Measurements from ENCODE around the gene STX5.

The STX5 gene

GRCh38 chr11:62850911-62851806 is 19.3 kb upstream of the STX5 start:
- DNase-seq (ENCODE audit: low spot score) = no peak
- WGBS, 2 donors (ENCODE audit: extremely low coverage in 2 of 2, insufficient read length in 2 of 2, insufficient replicate concordance in 1 of 2) = no CpG with 5 or more reads among the region's 15 CpGs
- no peak overlapping the region for H3K4ac ChIP-seq (ENCODE audit: low read length)

GRCh38 chr11:62847767-62848314 is 16.0 kb upstream of the STX5 start:
- no peak overlapping the region for H2BK5ac ChIP-seq (ENCODE audit: low read length)
- H3K27ac ChIP-seq (replicated peaks; ENCODE audit: low read length) = no peak overlapping the region
- no peak overlapping the region for H3K9ac ChIP-seq (ENCODE audit: low read depth, low read length, poor library complexity)
- H2BK12ac ChIP-seq (ENCODE audit: low read length) = no peak overlapping the region
- H3K14ac ChIP-seq (ENCODE audit: low read length) = no peak overlapping the region
- no peak overlapping the region for H2AK5ac ChIP-seq (ENCODE audit: low read depth, low read length)
- no peak for DNase-seq (ENCODE audit: low spot score)
- H3K79me1 ChIP-seq (ENCODE audit: low read depth, low read length) = no peaks in the 10 kb centered on the region
- H3K4me2 ChIP-seq (ENCODE audit: insufficient read depth, low read length, poor library complexity, severe bottlenecking) = no peak overlapping the region
- H3K23ac ChIP-seq (ENCODE audit: low read depth, low read length, poor library complexity) = no peak overlapping the region
- WGBS, 2 donors (ENCODE audit: extremely low coverage in 2 of 2, insufficient read length in 2 of 2, insufficient replicate concordance in 1 of 2) = no CpG with 5 or more reads among the region's 1 CpG
- no peak overlapping the region for H2AFZ ChIP-seq (ENCODE audit: low read length)
- H2BK15ac ChIP-seq (ENCODE audit: low read length) = no peak overlapping the region
- no peak overlapping the region for H4K8ac ChIP-seq (ENCODE audit: low read depth, low read length)
- H3K18ac ChIP-seq (ENCODE audit: low read length) = no peak overlapping the region
- H3K4me3 ChIP-seq (ENCODE audit: low read length in 2 of 2) = no peak overlapping the region
- no peak overlapping the region for H2BK120ac ChIP-seq (ENCODE audit: low read depth, low read length)
- peaks cover 8 to 18% of the 10 kb centered on the region in 2 donors for H3K36me3 ChIP-seq (replicated peaks in 1 of 2; ENCODE audit: control insufficient read depth in 2 of 2, insufficient read depth in 2 of 2, low read length in 2 of 2)
- peaks cover 0 to 2% of the 10 kb centered on the region in 2 donors for H3K9me3 ChIP-seq (replicated peaks in 1 of 2; ENCODE audit: control insufficient read depth in 2 of 2, insufficient read depth in 1 of 2, low read depth in 1 of 2, low read length in 2 of 2)
- H3K4ac ChIP-seq (ENCODE audit: low read length) = no peak overlapping the region
- H3K4me1 ChIP-seq (ENCODE audit: control insufficient read depth in 2 of 2, insufficient read depth in 1 of 2, low read depth in 1 of 2, low read length in 2 of 2) = peaks cover 2 to 3% of the 10 kb centered on the region in 2 donors
- H4K91ac ChIP-seq (ENCODE audit: low read depth, low read length, poor library complexity) = no peak overlapping the region
- H3K27me3 ChIP-seq (ENCODE audit: control insufficient read depth in 3 of 3, insufficient read depth in 3 of 3, low read depth in 1 of 3, low read length in 3 of 3) = no peaks in the 10 kb centered on the region

More at GRCh38 chr11:62850911-62851806, 19.3 kb upstream of the STX5 start:
- no peak overlapping the region for H2BK120ac ChIP-seq (ENCODE audit: low read depth, low read length)
- H3K4me3 ChIP-seq (ENCODE audit: low read length in 2 of 2) = no peak overlapping the region
- H3K4me1 ChIP-seq (ENCODE audit: control insufficient read depth in 2 of 2, insufficient read depth in 1 of 2, low read depth in 1 of 2, low read length in 2 of 2) = peaks cover 8 to 15% of the 10 kb centered on the region in 2 donors
- no peak overlapping the region for H3K4me2 ChIP-seq (ENCODE audit: insufficient read depth, low read length, poor library complexity, severe bottlenecking)
- no peak overlapping the region for H3K18ac ChIP-seq (ENCODE audit: low read length)
- H2BK15ac ChIP-seq (ENCODE audit: low read length) = no peak overlapping the region
- H3K36me3 ChIP-seq (replicated peaks in 1 of 2; ENCODE audit: control insufficient read depth in 2 of 2, insufficient read depth in 2 of 2, low read length in 2 of 2) = peaks cover 28 to 44% of the 10 kb centered on the region in 2 donors
- H4K91ac ChIP-seq (ENCODE audit: low read depth, low read length, poor library complexity) = no peak overlapping the region
- no peak overlapping the region for H2BK12ac ChIP-seq (ENCODE audit: low read length)
- no peak overlapping the region for H3K9ac ChIP-seq (ENCODE audit: low read depth, low read length, poor library complexity)
- H2AFZ ChIP-seq (ENCODE audit: low read length) = no peak overlapping the region
- no peaks in the 10 kb centered on the region for H3K27me3 ChIP-seq (ENCODE audit: control insufficient read depth in 3 of 3, insufficient read depth in 3 of 3, low read depth in 1 of 3, low read length in 3 of 3)
- H3K27ac ChIP-seq (replicated peaks; ENCODE audit: low read length) = peak overlapping the region; percentile 10
- H3K14ac ChIP-seq (ENCODE audit: low read length) = no peak overlapping the region
- H4K8ac ChIP-seq (ENCODE audit: low read depth, low read length) = no peak overlapping the region
- no peak overlapping the region for H2AK5ac ChIP-seq (ENCODE audit: low read depth, low read length)
- H3K9me3 ChIP-seq (replicated peaks in 1 of 2; ENCODE audit: control insufficient read depth in 2 of 2, insufficient read depth in 1 of 2, low read depth in 1 of 2, low read length in 2 of 2) = peaks cover 0 to 2% of the 10 kb centered on the region in 2 donors
- no peak overlapping the region for H3K23ac ChIP-seq (ENCODE audit: low read depth, low read length, poor library complexity)
- H2BK5ac ChIP-seq (ENCODE audit: low read length) = no peak overlapping the region
- no peaks in the 10 kb centered on the region for H3K79me1 ChIP-seq (ENCODE audit: low read depth, low read length)

GRCh38 chr11:62846177-62846576 is 14.3 kb upstream of the STX5 start:
- H2BK12ac ChIP-seq (ENCODE audit: low read length) = no peak overlapping the region
- peaks cover 0 to 2% of the 10 kb centered on the region in 2 donors for H3K9me3 ChIP-seq (replicated peaks in 1 of 2; ENCODE audit: control insufficient read depth in 2 of 2, insufficient read depth in 1 of 2, low read depth in 1 of 2, low read length in 2 of 2)
- no peaks in the 10 kb centered on the region for H3K27me3 ChIP-seq (ENCODE audit: control insufficient read depth in 3 of 3, insufficient read depth in 3 of 3, low read depth in 1 of 3, low read length in 3 of 3)
- H2AK5ac ChIP-seq (ENCODE audit: low read depth, low read length) = no peak overlapping the region
- H4K91ac ChIP-seq (ENCODE audit: low read depth, low read length, poor library complexity) = no peak overlapping the region
- no peak overlapping the region for H3K18ac ChIP-seq (ENCODE audit: low read length)
- H2BK5ac ChIP-seq (ENCODE audit: low read length) = no peak overlapping the region
- H3K4me1 ChIP-seq (ENCODE audit: control insufficient read depth in 2 of 2, insufficient read depth in 1 of 2, low read depth in 1 of 2, low read length in 2 of 2) = peaks cover 6% of the 10 kb centered on the region in 2 donors
- WGBS, 2 donors (ENCODE audit: extremely low coverage in 2 of 2, insufficient read length in 2 of 2, insufficient replicate concordance in 1 of 2) = no CpG with 5 or more reads among the region's 3 CpGs
- peaks cover 0 to 2% of the 10 kb centered on the region in 2 donors for H3K36me3 ChIP-seq (replicated peaks in 1 of 2; ENCODE audit: control insufficient read depth in 2 of 2, insufficient read depth in 2 of 2, low read length in 2 of 2)
- H3K4me2 ChIP-seq (ENCODE audit: insufficient read depth, low read length, poor library complexity, severe bottlenecking) = no peak overlapping the region
- H3K27ac ChIP-seq (replicated peaks; ENCODE audit: low read length) = no peak overlapping the region
- no peak overlapping the region for H2AFZ ChIP-seq (ENCODE audit: low read length)
- no peak for DNase-seq (ENCODE audit: low spot score)
- H3K79me1 ChIP-seq (ENCODE audit: low read depth, low read length) = no peaks in the 10 kb centered on the region
- H3K23ac ChIP-seq (ENCODE audit: low read depth, low read length, poor library complexity) = no peak overlapping the region
- no peak overlapping the region for H2BK120ac ChIP-seq (ENCODE audit: low read depth, low read length)
- no peak overlapping the region for H3K14ac ChIP-seq (ENCODE audit: low read length)
- H3K4ac ChIP-seq (ENCODE audit: low read length) = no peak overlapping the region
- no peak overlapping the region for H3K4me3 ChIP-seq (ENCODE audit: low read length in 2 of 2)
- H3K9ac ChIP-seq (ENCODE audit: low read depth, low read length, poor library complexity) = no peak overlapping the region
- H2BK15ac ChIP-seq (ENCODE audit: low read length) = no peak overlapping the region
- no peak overlapping the region for H4K8ac ChIP-seq (ENCODE audit: low read depth, low read length)

GRCh38 chr11:62844154-62844553 is 12.3 kb upstream of the STX5 start:
- Histone ChIP-seq H3K14ac (ENCODE audit: low read length) (no peak overlapping the region), H3K36me3 (replicated peaks in 1 of 2; ENCODE audit: control insufficient read depth in 2 of 2, insufficient read depth in 2 of 2, low read length in 2 of 2) (no peaks in the 10 kb centered on the region), H3K9ac (ENCODE audit: low read depth, low read length, poor library complexity) (no peak overlapping the region), H3K4me2 (ENCODE audit: insufficient read depth, low read length, poor library complexity, severe bottlenecking) (no peak overlapping the region), H3K4me1 (ENCODE audit: control insufficient read depth in 2 of 2, insufficient read depth in 1 of 2, low read depth in 1 of 2, low read length in 2 of 2) (peaks cover 6% of the 10 kb centered on the region in 2 donors), H3K27me3 (ENCODE audit: control insufficient read depth in 3 of 3, insufficient read depth in 3 of 3, low read depth in 1 of 3, low read length in 3 of 3) (no peaks in the 10 kb centered on the region), H2BK15ac (ENCODE audit: low read length) (no peak overlapping the region), H4K91ac (ENCODE audit: low read depth, low read length, poor library complexity) (no peak overlapping the region), H3K23ac (ENCODE audit: low read depth, low read length, poor library complexity) (no peak overlapping the region), H3K9me3 (replicated peaks in 1 of 2; ENCODE audit: control insufficient read depth in 2 of 2, insufficient read depth in 1 of 2, low read depth in 1 of 2, low read length in 2 of 2) (peaks cover 0 to 2% of the 10 kb centered on the region in 2 donors), H4K8ac (ENCODE audit: low read depth, low read length) (no peak overlapping the region), H2AK5ac (ENCODE audit: low read depth, low read length) (no peak overlapping the region), H3K4ac (ENCODE audit: low read length) (no peak overlapping the region), H2BK120ac (ENCODE audit: low read depth, low read length) (no peak overlapping the region), H2AFZ (ENCODE audit: low read length) (no peak overlapping the region), H3K18ac (ENCODE audit: low read length) (no peak overlapping the region), H2BK12ac (ENCODE audit: low read length) (no peak overlapping the region), H2BK5ac (ENCODE audit: low read length) (no peak overlapping the region), H3K27ac (replicated peaks; ENCODE audit: low read length) (no peak overlapping the region), H3K79me1 (ENCODE audit: low read depth, low read length) (peaks cover 2% of the 10 kb centered on the region), H3K4me3 (ENCODE audit: low read length in 2 of 2) (no peak overlapping the region)
- no peak for DNase-seq (ENCODE audit: low spot score)
- no CpG with 5 or more reads among the region's 3 CpGs for WGBS, 2 donors (ENCODE audit: extremely low coverage in 2 of 2, insufficient read length in 2 of 2, insufficient replicate concordance in 1 of 2)
